ENCODE measurements around the gene DAPK1.

DAPK1 gene

DNA sequence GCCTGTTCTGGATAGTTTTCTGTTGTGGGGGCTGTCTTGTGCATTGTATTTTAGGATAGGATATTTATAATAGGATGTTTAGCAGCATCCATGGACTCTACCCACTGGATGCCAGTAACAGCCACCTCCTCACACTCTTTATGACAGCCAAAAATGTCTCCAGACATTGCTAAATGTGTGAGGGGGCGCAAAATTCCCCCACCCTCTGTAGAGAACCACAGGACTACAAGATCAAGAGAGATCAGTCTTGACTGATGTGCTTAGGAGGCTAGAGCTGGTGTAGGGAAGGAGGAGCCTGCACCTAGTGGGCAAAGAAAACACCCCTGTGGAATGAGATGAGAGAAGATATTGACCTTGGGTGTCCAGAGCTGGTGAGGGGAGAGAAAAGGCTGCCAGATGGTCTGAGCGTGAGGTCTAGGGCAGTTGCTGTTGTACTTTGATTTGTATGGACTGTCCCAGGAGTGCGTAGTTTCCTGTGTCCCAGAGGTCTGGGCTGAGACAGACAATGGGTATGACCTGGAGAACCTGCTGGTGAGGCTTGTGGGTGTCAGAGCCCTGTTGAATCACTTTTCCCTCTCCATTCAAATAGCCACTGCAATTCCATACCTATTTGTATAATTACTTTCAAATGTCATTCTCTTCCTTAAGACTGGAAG lies 16.3 kb downstream of the DAPK1 start:
- no peak overlapping the region for H3K4me3 ChIP-seq (ENCODE audit: low read length)
- no peaks in the 10 kb centered on the region for H3F3A ChIP-seq (ENCODE audit: control insufficient read depth, insufficient read depth)
- H3K9me2 ChIP-seq (replicated peaks; ENCODE audit: control insufficient read depth, low read length), result no peaks in the 10 kb centered on the region
- no peak overlapping the region for H3K27ac ChIP-seq (ENCODE audit: low read depth, low read length)
- H4K20me1 ChIP-seq (ENCODE audit: control insufficient read depth, insufficient read depth, low read depth, low read length), result no peaks in the 10 kb centered on the region
- no peaks in the 10 kb centered on the region for H3K79me2 ChIP-seq (ENCODE audit: control insufficient read depth, low read length)
- TF ChIP-seq, protein P1, sequence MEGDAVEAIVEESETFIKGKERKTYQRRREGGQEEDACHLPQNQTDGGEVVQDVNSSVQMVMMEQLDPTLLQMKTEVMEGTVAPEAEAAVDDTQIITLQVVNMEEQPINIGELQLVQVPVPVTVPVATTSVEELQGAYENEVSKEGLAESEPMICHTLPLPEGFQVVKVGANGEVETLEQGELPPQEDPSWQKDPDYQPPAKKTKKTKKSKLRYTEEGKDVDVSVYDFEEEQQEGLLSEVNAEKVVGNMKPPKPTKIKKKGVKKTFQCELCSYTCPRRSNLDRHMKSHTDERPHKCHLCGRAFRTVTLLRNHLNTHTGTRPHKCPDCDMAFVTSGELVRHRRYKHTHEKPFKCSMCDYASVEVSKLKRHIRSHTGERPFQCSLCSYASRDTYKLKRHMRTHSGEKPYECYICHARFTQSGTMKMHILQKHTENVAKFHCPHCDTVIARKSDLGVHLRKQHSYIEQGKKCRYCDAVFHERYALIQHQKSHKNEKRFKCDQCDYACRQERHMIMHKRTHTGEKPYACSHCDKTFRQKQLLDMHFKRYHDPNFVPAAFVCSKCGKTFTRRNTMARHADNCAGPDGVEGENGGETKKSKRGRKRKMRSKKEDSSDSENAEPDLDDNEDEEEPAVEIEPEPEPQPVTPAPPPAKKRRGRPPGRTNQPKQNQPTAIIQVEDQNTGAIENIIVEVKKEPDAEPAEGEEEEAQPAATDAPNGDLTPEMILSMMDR (IDR thresholded peaks at IDR 0.05; ENCODE audit: low read depth, low read length, poor library complexity, severe bottlenecking), result no peak
- no peak for TF ChIP-seq EZH2phosphoT487 (IDR thresholded peaks at IDR 0.05; ENCODE audit: borderline replicate concordance, low read length)
- H3K4me1 ChIP-seq (ENCODE audit: control insufficient read depth, low read length), result no peaks in the 10 kb centered on the region
- H3K9me3 ChIP-seq (ENCODE audit: control insufficient read depth, insufficient read depth, low read length), result no peaks in the 10 kb centered on the region; the same call in 1 of the 2 replicates
- H3K4me2 ChIP-seq (ENCODE audit: low read length), result no peak overlapping the region
- no peaks in the 10 kb centered on the region for H3K36me3 ChIP-seq (ENCODE audit: control insufficient read depth, low read length)
- H3K27me3 ChIP-seq (ENCODE audit: control insufficient read depth, low read length), result no peaks in the 10 kb centered on the region

DNA sequence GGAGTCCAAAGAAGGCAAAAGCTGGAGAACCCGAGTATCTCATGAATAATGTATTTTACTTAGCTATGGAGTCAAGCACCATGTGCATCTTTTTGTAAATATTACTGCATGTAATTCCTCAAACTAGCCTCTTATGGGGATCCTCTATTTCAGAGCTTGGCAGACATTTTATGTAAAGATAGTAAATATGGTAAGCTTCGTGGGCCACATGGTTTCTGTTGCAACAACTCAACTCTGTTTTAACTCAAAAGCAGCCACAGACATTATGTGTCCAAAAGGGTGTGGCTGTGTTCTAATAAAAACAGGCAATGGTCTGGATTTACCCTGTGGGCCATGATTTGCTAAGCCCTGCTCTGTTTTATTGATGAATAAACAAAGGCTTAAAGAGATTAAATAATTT lies 17.3 kb downstream of the DAPK1 start:
- TF ChIP-seq, protein P1 (IDR thresholded peaks at IDR 0.05; ENCODE audit: low read depth, low read length, poor library complexity, severe bottlenecking), result no peak
- TF ChIP-seq EZH2phosphoT487 (IDR thresholded peaks at IDR 0.05; ENCODE audit: borderline replicate concordance, low read length), result no peak
- Histone ChIP-seq H4K20me1 (ENCODE audit: control insufficient read depth, insufficient read depth, low read depth, low read length) (no peaks in the 10 kb centered on the region), H3K36me3 (ENCODE audit: control insufficient read depth, low read length) (no peaks in the 10 kb centered on the region), H3F3A (ENCODE audit: control insufficient read depth, insufficient read depth) (no peaks in the 10 kb centered on the region), H3K27me3 (ENCODE audit: control insufficient read depth, low read length) (no peaks in the 10 kb centered on the region), H3K4me3 (ENCODE audit: low read length) (no peak overlapping the region), H3K9me2 (replicated peaks; ENCODE audit: control insufficient read depth, low read length) (no peaks in the 10 kb centered on the region), H3K9me3 (ENCODE audit: control insufficient read depth, insufficient read depth, low read length) (no peaks in the 10 kb centered on the region; the same call in 1 of the 2 replicates), H3K79me2 (ENCODE audit: control insufficient read depth, low read length) (no peaks in the 10 kb centered on the region), H3K4me2 (ENCODE audit: low read length) (no peak overlapping the region), H3K27ac (ENCODE audit: low read depth, low read length) (no peak overlapping the region), H3K4me1 (ENCODE audit: control insufficient read depth, low read length) (no peaks in the 10 kb centered on the region)

DNA sequence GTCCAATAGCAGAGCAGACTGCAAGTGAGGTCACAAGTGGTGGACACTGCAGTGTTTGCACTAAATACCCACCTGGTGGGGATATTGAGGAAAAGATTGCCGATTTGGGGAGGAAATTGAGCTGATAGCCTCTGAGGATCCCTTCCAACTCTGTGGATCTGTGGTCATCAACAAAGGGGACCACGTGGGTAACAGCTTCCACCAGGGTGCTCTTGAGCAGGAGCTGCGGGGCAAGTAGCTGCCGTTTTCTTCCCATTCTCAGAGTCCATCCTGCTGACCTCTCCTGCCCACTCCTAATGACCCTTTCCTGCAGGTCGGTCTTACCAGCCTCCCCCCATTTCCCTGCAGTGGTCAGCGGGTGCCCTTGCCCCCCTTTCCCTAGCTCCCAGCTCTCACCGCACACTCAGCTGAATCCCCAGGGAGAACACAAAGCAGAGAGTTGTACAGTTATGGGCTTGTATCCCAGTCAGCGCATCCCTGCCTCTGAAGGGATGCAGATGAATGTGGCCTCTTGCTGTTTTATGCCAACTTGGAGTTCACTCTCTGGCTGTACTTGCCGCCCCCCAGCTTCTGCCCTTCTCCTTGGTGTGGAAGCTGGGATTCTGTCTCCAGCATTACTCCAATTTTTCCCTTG lies 18.0 kb downstream of the DAPK1 start:
- H3K79me2 ChIP-seq (ENCODE audit: control insufficient read depth, low read length), result no peaks in the 10 kb centered on the region
- H3K9me2 ChIP-seq (replicated peaks; ENCODE audit: control insufficient read depth, low read length), result no peaks in the 10 kb centered on the region
- H3K4me2 ChIP-seq (ENCODE audit: low read length), result no peak overlapping the region
- H3K27ac ChIP-seq (ENCODE audit: low read depth, low read length), result no peak overlapping the region
- no peaks in the 10 kb centered on the region for H3K4me1 ChIP-seq (ENCODE audit: control insufficient read depth, low read length)
- no peaks in the 10 kb centered on the region for H3K27me3 ChIP-seq (ENCODE audit: control insufficient read depth, low read length)
- no peaks in the 10 kb centered on the region for H3K36me3 ChIP-seq (ENCODE audit: control insufficient read depth, low read length)
- no peaks in the 10 kb centered on the region for H3F3A ChIP-seq (ENCODE audit: control insufficient read depth, insufficient read depth)
- H3K4me3 ChIP-seq (ENCODE audit: low read length), result no peak overlapping the region
- TF ChIP-seq, protein P1 (IDR thresholded peaks at IDR 0.05; ENCODE audit: low read depth, low read length, poor library complexity, severe bottlenecking), result no peak
- no peak for TF ChIP-seq EZH2phosphoT487 (IDR thresholded peaks at IDR 0.05; ENCODE audit: borderline replicate concordance, low read length)
- H4K20me1 ChIP-seq (ENCODE audit: control insufficient read depth, insufficient read depth, low read depth, low read length), result no peaks in the 10 kb centered on the region
- no peaks in the 10 kb centered on the region for H3K9me3 ChIP-seq (ENCODE audit: control insufficient read depth, insufficient read depth, low read length)
